Natural killer cell (primary cell): ENCODE data around the gene PEAK3. TPM values are rescaled to one million over a fixed set of nuclear protein-coding genes. Genes with fewer than 3 reads are reported as not detected.

ENCODE experiments used
- ATAC-seq, 3 donors: fragments of 150-1000 bp in 2 of 3; fragments of 200-7000 bp in 1 of 3; cut with Tn5 transposase; 1 replicate in 1 of 3; 2 replicates in 2 of 3; pipeline ENCODE4 v1.10.0; 2021; ENCODE audit warnings: mild to moderate bottlenecking in 2 of 3, moderate library complexity in 2 of 3
- DNase-seq, 2 donors: peaks; one replicate each; pipeline versions ENCODE4 v3.0.0 to v3.0.0-alpha.2; 2013 to 2021; ENCODE audit warnings: mixed read lengths in 1 of 2
- H3K27ac ChIP-seq: one replicate; pipeline ENCODE4 v1.5.1; 2013; ENCODE audit warnings: mild to moderate bottlenecking, low read length
- H3K27me3 ChIP-seq: one replicate; pipeline ENCODE4 v1.6.1; 2013; ENCODE audit warnings: low read length; ENCODE audit not compliant: control insufficient read depth, insufficient read depth
- H3K36me3 ChIP-seq: one replicate; pipeline ENCODE4 v1.6.1; 2013; ENCODE audit warnings: low read length; ENCODE audit not compliant: control insufficient read depth, insufficient read depth
- H3K4me1 ChIP-seq: one replicate; pipeline ENCODE4 v1.6.1; 2013; ENCODE audit warnings: low read length; ENCODE audit not compliant: control insufficient read depth, insufficient read depth
- H3K4me3 ChIP-seq: one replicate; pipeline ENCODE4 v1.5.1; 2013; ENCODE audit warnings: low read length
- H3K9me3 ChIP-seq: one replicate; pipeline ENCODE4 v1.6.1; 2013; ENCODE audit warnings: low read length; ENCODE audit not compliant: control insufficient read depth, insufficient read depth
- H3K27ac Mint-ChIP-seq, 2 donors: one replicate each; pipeline ENCODE4 v1.8.0; 2022; ENCODE audit warnings: mild to moderate bottlenecking in 2 of 2, mixed read lengths in 2 of 2, moderate library complexity in 1 of 2
- H3K27me3 Mint-ChIP-seq, 2 donors: one replicate each; pipeline ENCODE4 v1.8.0; 2022; ENCODE audit warnings: low read depth in 2 of 2, mixed read lengths in 2 of 2
- H3K36me3 Mint-ChIP-seq: one replicate; pipeline ENCODE4 v1.8.0; 2022; ENCODE audit warnings: mixed read lengths
- H3K4me1 Mint-ChIP-seq, 2 donors: one replicate each; pipeline ENCODE4 v1.8.0; 2022; ENCODE audit warnings: mixed read lengths in 2 of 2
- H3K4me3 Mint-ChIP-seq: one replicate; pipeline ENCODE4 v1.8.0; 2022; ENCODE audit warnings: mild to moderate bottlenecking, moderate library complexity, mixed read lengths
- H3K9me3 Mint-ChIP-seq, 2 donors: one replicate each; pipeline ENCODE4 v1.8.0; 2022; ENCODE audit warnings: mixed read lengths in 2 of 2
- WGBS: methylation state at CpG from one replicate; pipeline ENCODE4 v1.1.7; 2013; ENCODE audit warnings: missing lambda C conversion rate; ENCODE audit not compliant: insufficient coverage; 5-methylcytosine and 5-hydroxymethylcytosine counted together
- intact Hi-C: fragments of 100-400 bp; cut with micrococcal nuclease; formaldehyde crosslinking; loops from one replicate; pipeline ENCODE4 v1.14.2; 2022
- total RNA-seq, 4 donors: library from RNA; stranded (reverse); fragments of 120-200 nt in 1 of 4; gene quantifications; one replicate each; pipeline versions ENCODE4 v1.2.3 to v1.2.4, GENCODE V29; 2013 to 2022
- TF ChIP-seq, protein P1 (sequence below): fragments of 200-600 bp; IDR thresholded peaks from one replicate; pipeline ENCODE4 v1.8.0; 2022; ENCODE audit warnings: antibody characterized with exemption

Gene PEAK3
- total RNA-seq, 3 donors from 2014 or later (not counting 1 experiment from before 2014, with no cell fraction given), result 5.7 to 9.5 (median 8.4) TPM

- no peak overlapping the region for H3K27ac ChIP-seq
- Mint-ChIP-seq H3K4me1 (peaks cover 7 to 21% of the 10 kb centered on the region in 2 donors), H3K4me3 (no peak overlapping the region), H3K27ac (no peak overlapping the region), H3K27me3 (peaks cover 40 to 49% of the 10 kb centered on the region in 2 donors), H3K36me3 (no peaks in the 10 kb centered on the region), H3K9me3 (no peaks in the 10 kb centered on the region)
- 70% methylated on average over 17 of the region's 17 CpGs for WGBS
- H3K4me1 ChIP-seq, result peaks cover 26% of the 10 kb centered on the region
- peaks cover 48% of the 10 kb centered on the region for H3K27me3 ChIP-seq
- intact Hi-C loops, result no loop called here
- ATAC-seq (no peak), DNase-seq (no peak)
- H3K36me3 ChIP-seq, result no peaks in the 10 kb centered on the region
- TF ChIP-seq, protein P1, sequence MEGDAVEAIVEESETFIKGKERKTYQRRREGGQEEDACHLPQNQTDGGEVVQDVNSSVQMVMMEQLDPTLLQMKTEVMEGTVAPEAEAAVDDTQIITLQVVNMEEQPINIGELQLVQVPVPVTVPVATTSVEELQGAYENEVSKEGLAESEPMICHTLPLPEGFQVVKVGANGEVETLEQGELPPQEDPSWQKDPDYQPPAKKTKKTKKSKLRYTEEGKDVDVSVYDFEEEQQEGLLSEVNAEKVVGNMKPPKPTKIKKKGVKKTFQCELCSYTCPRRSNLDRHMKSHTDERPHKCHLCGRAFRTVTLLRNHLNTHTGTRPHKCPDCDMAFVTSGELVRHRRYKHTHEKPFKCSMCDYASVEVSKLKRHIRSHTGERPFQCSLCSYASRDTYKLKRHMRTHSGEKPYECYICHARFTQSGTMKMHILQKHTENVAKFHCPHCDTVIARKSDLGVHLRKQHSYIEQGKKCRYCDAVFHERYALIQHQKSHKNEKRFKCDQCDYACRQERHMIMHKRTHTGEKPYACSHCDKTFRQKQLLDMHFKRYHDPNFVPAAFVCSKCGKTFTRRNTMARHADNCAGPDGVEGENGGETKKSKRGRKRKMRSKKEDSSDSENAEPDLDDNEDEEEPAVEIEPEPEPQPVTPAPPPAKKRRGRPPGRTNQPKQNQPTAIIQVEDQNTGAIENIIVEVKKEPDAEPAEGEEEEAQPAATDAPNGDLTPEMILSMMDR, result no peak
- H3K9me3 ChIP-seq, result no peaks in the 10 kb centered on the region
- no peak overlapping the region for H3K4me3 ChIP-seq
Observed at GRCh38 chr19:2306971-2307370, 25.0 kb upstream of the PEAK3 start.

DNA sequence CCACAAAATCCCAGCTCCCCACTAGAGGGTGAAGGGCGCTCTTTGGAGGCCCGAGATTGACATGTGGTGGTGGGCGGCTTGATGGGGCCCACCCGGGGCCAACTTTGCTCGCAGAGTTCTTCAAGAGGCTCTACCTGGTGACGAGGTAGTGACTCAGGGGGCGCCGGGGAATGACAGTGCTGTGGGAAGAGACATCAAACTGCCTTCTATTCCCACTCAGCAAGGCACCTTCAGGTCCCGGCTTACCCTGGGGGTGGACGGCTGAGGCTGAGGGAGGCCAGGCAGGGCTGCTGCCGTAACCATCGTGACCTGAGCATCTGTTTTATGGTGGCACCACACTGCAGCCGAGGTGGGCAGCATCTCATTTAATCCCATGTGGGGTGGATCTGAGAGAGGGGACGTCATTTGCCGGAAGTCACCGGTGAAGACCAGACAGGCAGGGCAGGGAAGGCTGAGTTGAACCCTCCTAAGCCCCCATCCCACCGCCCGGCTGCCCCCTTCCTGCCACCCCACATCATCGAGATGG lies 24.4 kb upstream of the PEAK3 start:
- no peaks in the 10 kb centered on the region for H3K36me3 ChIP-seq
- peaks cover 48% of the 10 kb centered on the region for H3K27me3 ChIP-seq
- peaks cover 27% of the 10 kb centered on the region for H3K4me1 ChIP-seq
- H3K27ac Mint-ChIP-seq, result no peak overlapping the region
- WGBS, result 71% methylated on average over 17 of the region's 19 CpGs
- no peak overlapping the region for H3K4me3 ChIP-seq
- peaks cover 7 to 23% of the 10 kb centered on the region in 2 donors for H3K4me1 Mint-ChIP-seq
- TF ChIP-seq, protein P1, result no peak
- DNase-seq, result no peak
- ATAC-seq, result no peak
- peaks cover 40 to 51% of the 10 kb centered on the region in 2 donors for H3K27me3 Mint-ChIP-seq
- no peaks in the 10 kb centered on the region for H3K9me3 ChIP-seq
- intact Hi-C loops, result no loop called here
- H3K36me3 Mint-ChIP-seq, result no peaks in the 10 kb centered on the region
- H3K4me3 Mint-ChIP-seq, result peak overlapping the region; percentile 53
- no peak overlapping the region for H3K27ac ChIP-seq
- no peaks in the 10 kb centered on the region for H3K9me3 Mint-ChIP-seq

GRCh38 chr19:2305452-2306280 lies 23.7 kb upstream of the PEAK3 start:
- peaks cover 7 to 28% of the 10 kb centered on the region in 2 donors for H3K4me1 Mint-ChIP-seq
- TF ChIP-seq, protein P1, result no peak
- peaks cover 29% of the 10 kb centered on the region for H3K4me1 ChIP-seq
- ATAC-seq (no peak), DNase-seq (no peak)
- H3K27ac Mint-ChIP-seq, result no peak overlapping the region
- intact Hi-C loops, result no loop called here
- no peaks in the 10 kb centered on the region for H3K36me3 Mint-ChIP-seq
- no peaks in the 10 kb centered on the region for H3K36me3 ChIP-seq
- H3K27me3 Mint-ChIP-seq, result peaks cover 40 to 48% of the 10 kb centered on the region in 2 donors
- peaks cover 48% of the 10 kb centered on the region for H3K27me3 ChIP-seq
- no peaks in the 10 kb centered on the region for H3K9me3 ChIP-seq
- no peaks in the 10 kb centered on the region for H3K9me3 Mint-ChIP-seq
- H3K27ac ChIP-seq, result no peak overlapping the region
- H3K4me3 Mint-ChIP-seq, result no peak overlapping the region
- 72% methylated on average over 13 of the region's 19 CpGs for WGBS
- H3K4me3 ChIP-seq, result no peak overlapping the region
